H1 (cell line): Measurements from ENCODE around the gene CXCL10. TPM values are rescaled to one million over a fixed set of nuclear protein-coding genes. Genes with fewer than 3 reads are reported as not detected.

Experiments used
- CTCF ChIA-PET: fragments of 300-600 bp; sonication (Branson Sonifier 250); formaldehyde crosslinking; loops from one replicate; lab custom pipeline; 2021; ENCODE audit not compliant: partially characterized antibody; lab: Charles Lee
- POLR2A ChIA-PET: fragments of 300-600 bp; sonication (Branson Sonifier 250); formaldehyde crosslinking; loops from one replicate; lab custom pipeline; 2021; ENCODE audit warnings: inconsistent platforms; ENCODE audit not compliant: partially characterized antibody; lab: Charles Lee
- DNase-seq, 2 experiments: peaks; one replicate each; pipeline versions ENCODE4 v3.0.0 to v3.0.0-alpha.2; 2010 to 2022; ENCODE audit warnings: low spot score in 2 of 2, low read depth in 1 of 2, mixed read lengths in 1 of 2
- FAIRE-seq: peaks from 2 replicates; lab custom pipeline; 2011; peaks lifted over from hg19 to GRCh38; lab: Jason Lieb, UNC
- H2AFZ ChIP-seq: 2 replicates; pipeline ENCODE4 v1.8.1; 2012; ENCODE audit warnings: low read length, inconsistent platforms
- H2AK5ac ChIP-seq: 2 replicates; pipeline ENCODE4 v1.6.1; 2013; ENCODE audit warnings: low read depth, low read length
- H2BK120ac ChIP-seq: replicated peaks from 2 replicates; pipeline ENCODE3; 2013; ENCODE audit warnings: low read depth, low read length, inconsistent platforms
- H2BK12ac ChIP-seq: 2 replicates; pipeline ENCODE4 v1.6.1; 2013; ENCODE audit warnings: low read depth, low read length
- H2BK15ac ChIP-seq: 2 replicates; pipeline ENCODE4 v1.6.1; 2013; ENCODE audit warnings: low read length
- H2BK20ac ChIP-seq: 2 replicates; pipeline ENCODE4 v1.6.1; 2013; ENCODE audit warnings: low read length
- H2BK5ac ChIP-seq: 2 replicates; pipeline ENCODE4 v1.6.1; 2013; ENCODE audit warnings: low read depth, low read length
- H3K14ac ChIP-seq: 2 replicates; pipeline ENCODE4 v1.6.1; 2013; ENCODE audit warnings: inconsistent platforms; ENCODE audit not compliant: insufficient read length
- H3K18ac ChIP-seq: 2 replicates; pipeline ENCODE4 v1.6.1; 2013; ENCODE audit warnings: low read length; ENCODE audit errors: extremely low read depth
- H3K23ac ChIP-seq: 2 replicates; pipeline ENCODE4 v1.6.1; 2013; ENCODE audit warnings: inconsistent platforms; ENCODE audit not compliant: insufficient read length
- H3K23me2 ChIP-seq: 2 replicates; pipeline ENCODE4 v1.6.1; 2013; ENCODE audit warnings: low read depth, low read length
- H3K27ac ChIP-seq: 2 replicates; pipeline ENCODE4 v1.6.1; 2011; ENCODE audit warnings: low read depth, low read length, inconsistent platforms
- H3K27me3 ChIP-seq, 4 experiments: replicated peaks in 1 of 4; 1 replicate in 1 of 4; 2 replicates in 3 of 4; pipeline versions ENCODE4 v1.6.1 to v1.8.1; 2011 to 2013; ENCODE audit warnings: low read length in 3 of 4, mild to moderate bottlenecking in 3 of 4, inconsistent platforms in 2 of 4, mixed read lengths in 2 of 4, moderate library complexity in 1 of 4; ENCODE audit not compliant: control insufficient read depth in 3 of 4, insufficient read depth in 3 of 4; ENCODE audit errors: extremely low read depth in 1 of 4
- H3K36me3 ChIP-seq, 4 experiments: 2 replicates each; pipeline versions ENCODE4 v1.6.1 to v1.8.1; 2011 to 2013; ENCODE audit warnings: mild to moderate bottlenecking in 4 of 4, low read length in 3 of 4, moderate library complexity in 2 of 4, control low read depth in 1 of 4, inconsistent platforms in 1 of 4; ENCODE audit not compliant: insufficient read depth in 4 of 4, control insufficient read depth in 2 of 4
- H3K4ac ChIP-seq: replicated peaks from 2 replicates; pipeline ENCODE3; 2013; ENCODE audit warnings: low read length, low read depth, mixed read lengths, inconsistent platforms; ENCODE audit not compliant: insufficient read length
- H3K4me1 ChIP-seq, 4 experiments: replicated peaks in 1 of 4; 1 replicate in 1 of 4; 2 replicates in 3 of 4; pipeline versions ENCODE4 v1.6.1 to v1.8.1; 2011 to 2013; ENCODE audit warnings: low read length in 3 of 4, inconsistent platforms in 2 of 4, mixed read lengths in 1 of 4; ENCODE audit not compliant: insufficient read depth in 4 of 4, control insufficient read depth in 3 of 4
- H3K4me2 ChIP-seq, 2 experiments: 2 replicates each; pipeline versions ENCODE4 v1.6.1 to v1.8.1; 2011 to 2013; ENCODE audit warnings: low read depth in 2 of 2, low read length in 2 of 2, control low read depth in 1 of 2, inconsistent platforms in 1 of 2, mild to moderate bottlenecking in 1 of 2; ENCODE audit not compliant: insufficient read depth in 1 of 2
- H3K4me3 ChIP-seq, 4 experiments: fragments of 200-600, 300-600 bp in 1 of 4; sonication (generic), shearing (Covaris generic), sonication (Bioruptor Twin) in 1 of 4; 2 replicates each; pipeline versions ENCODE4 v1.5.1 to v1.8.1; 2011 to 2016; ENCODE audit warnings: low read length in 4 of 4, low read depth in 3 of 4, control low read depth in 2 of 4, inconsistent platforms in 2 of 4, mild to moderate bottlenecking in 2 of 4, mixed read lengths in 1 of 4, moderate library complexity in 1 of 4; ENCODE audit not compliant: insufficient read depth in 2 of 4; ENCODE audit errors: extremely low read depth in 1 of 4
- H3K56ac ChIP-seq: replicated peaks from 2 replicates; pipeline ENCODE3; 2013; ENCODE audit warnings: low read depth, mild to moderate bottlenecking, mixed read lengths, low read length, inconsistent platforms; ENCODE audit not compliant: insufficient read length
- H3K79me1 ChIP-seq: 2 replicates; pipeline ENCODE4 v1.6.1; 2013; ENCODE audit warnings: low read depth, low read length, control low read depth
- H3K79me2 ChIP-seq, 2 experiments: 2 replicates each; pipeline versions ENCODE4 v1.6.1 to v1.8.1; 2012 to 2013; ENCODE audit warnings: low read length in 2 of 2, mild to moderate bottlenecking in 2 of 2, inconsistent platforms in 1 of 2; ENCODE audit not compliant: insufficient read depth in 2 of 2, control insufficient read depth in 1 of 2
- H3K9ac ChIP-seq, 4 experiments: replicated peaks in 1 of 4; 1 replicate in 1 of 4; 2 replicates in 3 of 4; pipeline versions ENCODE4 v1.6.1 to v1.8.1; 2011 to 2013; ENCODE audit warnings: low read depth in 3 of 4, low read length in 3 of 4, control low read depth in 2 of 4, mild to moderate bottlenecking in 2 of 4, moderate library complexity in 2 of 4, inconsistent platforms in 1 of 4; ENCODE audit errors: extremely low read depth in 1 of 4
- H3K9me3 ChIP-seq, 2 experiments: 2 replicates each; pipeline versions ENCODE4 v1.6.1 to v1.8.1; 2012 to 2013; ENCODE audit warnings: mild to moderate bottlenecking in 2 of 2, moderate library complexity in 2 of 2, control low read depth in 1 of 2, inconsistent platforms in 1 of 2, low read depth in 1 of 2, low read length in 1 of 2, mixed read lengths in 1 of 2; ENCODE audit not compliant: insufficient read depth in 2 of 2
- H4K20me1 ChIP-seq, 2 experiments: replicated peaks in 1 of 2; 2 replicates each; pipeline versions ENCODE3 to v1.8.1; 2011 to 2013; ENCODE audit warnings: inconsistent platforms in 2 of 2, low read length in 2 of 2, mild to moderate bottlenecking in 1 of 2; ENCODE audit not compliant: insufficient read depth in 2 of 2, control insufficient read depth in 1 of 2
- H4K5ac ChIP-seq: 2 replicates; pipeline ENCODE4 v1.6.1; 2013; ENCODE audit warnings: low read length, low read depth, mixed read lengths, inconsistent platforms; ENCODE audit not compliant: insufficient read length
- H4K8ac ChIP-seq: 2 replicates; pipeline ENCODE4 v1.8.0; 2013; ENCODE audit warnings: mild to moderate bottlenecking, moderate library complexity, low read length, inconsistent platforms; ENCODE audit not compliant: insufficient read depth; ENCODE audit errors: extremely low read depth
- H4K91ac ChIP-seq: replicated peaks from 2 replicates; pipeline ENCODE3; 2013; ENCODE audit warnings: low read length, mixed read lengths, inconsistent platforms; ENCODE audit not compliant: insufficient read length
- CBX8 ChIP-seq: fragments of 300-800, 300-1000 bp; sonication (generic); IDR thresholded peaks from 2 replicates; pipeline ENCODE4 v1.7.1; 2016; ENCODE audit warnings: low read depth, low read length, borderline replicate concordance
- CEBPB ChIP-seq: IDR thresholded peaks from 2 replicates; pipeline ENCODE4 v1.6.1; 2012; ENCODE audit warnings: low read depth, low read length
- HDAC2 ChIP-seq, 2 experiments: fragments of 300-600 bp in 1 of 2; sonication (generic) in 1 of 2; IDR thresholded peaks; 2 replicates each; pipeline ENCODE4 v1.6.1; 2011 to 2012; ENCODE audit warnings: low read depth in 2 of 2, low read length in 2 of 2, mild to moderate bottlenecking in 2 of 2, moderate library complexity in 2 of 2, borderline replicate concordance in 1 of 2, inconsistent platforms in 1 of 2
- HDAC6 ChIP-seq: IDR thresholded peaks from one replicate; pipeline ENCODE4 v1.7.1; 2012; ENCODE audit warnings: low read depth, mild to moderate bottlenecking, inconsistent platforms, low read length, moderate library complexity
- KDM5A ChIP-seq: fragments of 200-600 bp; IDR thresholded peaks from 2 replicates; pipeline ENCODE4 v1.7.1; 2012; ENCODE audit warnings: mild to moderate bottlenecking, low read length, inconsistent platforms, mixed read lengths
- MAFK ChIP-seq: IDR thresholded peaks from 2 replicates; pipeline ENCODE4 v1.6.1; 2012; ENCODE audit warnings: low read depth, mild to moderate bottlenecking, improper control_type of control experiment, low read length
- PHF8 ChIP-seq: fragments of 200-600 bp; sonication (generic); conservative IDR thresholded peaks from 2 replicates; pipeline ENCODE4 v1.7.1; 2012; ENCODE audit warnings: low read depth, mild to moderate bottlenecking, inconsistent platforms, low read length, moderate library complexity
- RBBP5 ChIP-seq: IDR thresholded peaks from 2 replicates; pipeline ENCODE4 v1.7.1; 2012; ENCODE audit warnings: low read depth, mild to moderate bottlenecking, inconsistent platforms, low read length, moderate library complexity, borderline replicate concordance
- RFX5 ChIP-seq: IDR thresholded peaks from 2 replicates; pipeline ENCODE4 v1.6.1; 2011; ENCODE audit warnings: low read depth, low read length, improper control_type of control experiment, borderline replicate concordance
- SP2 ChIP-seq: IDR thresholded peaks from 2 replicates; pipeline ENCODE4 v1.6.1; 2012; ENCODE audit warnings: mild to moderate bottlenecking, low read length, inconsistent platforms
- YY1 ChIP-seq: IDR thresholded peaks from 2 replicates; pipeline ENCODE4 v1.6.1; 2011; ENCODE audit warnings: low read depth, mild to moderate bottlenecking, low read length
- WGBS, 2 experiments: shearing (Covaris generic) in 1 of 2; methylation state at CpG; one replicate each; pipeline versions ENCODE4 v1.1.6 to v1.1.7; 2013 to 2015; ENCODE audit warnings: low lambda C conversion rate in 2 of 2, mixed read lengths in 2 of 2, inconsistent platforms in 1 of 2, low coverage in 1 of 2, missing lambda C conversion rate in 1 of 2; ENCODE audit not compliant: insufficient replicate concordance in 2 of 2, insufficient coverage in 1 of 2, insufficient read length in 1 of 2; ENCODE audit errors: extremely low coverage in 1 of 2, missing lambda C conversion rate in 1 of 2; 5-methylcytosine and 5-hydroxymethylcytosine counted together
- polyA plus RNA-seq, 7 experiments: library from polyadenylated mRNA; depleted of rRNA in 3 of 7; stranded (reverse) in 5 of 7; unstranded in 2 of 7; fragments of >200 nt in 5 of 7; fragments of 200-250 nt in 2 of 7; gene quantifications; 1 replicate in 5 of 7; 2 replicates in 1 of 7; 4 replicates in 1 of 7; pipeline versions ENCODE4 v1.2.1 to v1.2.3, GENCODE V29; 2011 to 2013; ENCODE audit warnings: missing spikeins in 2 of 7, mixed read lengths in 2 of 7
- total RNA-seq: library from RNA; stranded (reverse); fragmentation: NEBNext Ultra II Directional; extraction: Animal tissue kit (Norgen Biotek cat#: 25700); gene quantifications from 2 replicates; pipeline ENCODE4 v1.2.1, GENCODE V29; 2021
- TF ChIP-seq, protein P1 (sequence below), 3 experiments: IDR thresholded peaks; 1 replicate in 2 of 3; 2 replicates in 1 of 3; pipeline versions ENCODE4 v1.5.1 to v1.6.1; 2011; ENCODE audit warnings: low read length in 3 of 3, mild to moderate bottlenecking in 3 of 3, inconsistent platforms in 2 of 3, low read depth in 1 of 3, moderate library complexity in 1 of 3; ENCODE audit not compliant: insufficient read depth in 1 of 3; ENCODE audit errors: control extremely low read depth in 1 of 3

The CXCL10 gene
- total and polyA plus RNA-seq, 2 of the 8 experiments (the other 6 are each of a cell fraction or from before 2014, with no cell fraction given) = not detected

DNA sequence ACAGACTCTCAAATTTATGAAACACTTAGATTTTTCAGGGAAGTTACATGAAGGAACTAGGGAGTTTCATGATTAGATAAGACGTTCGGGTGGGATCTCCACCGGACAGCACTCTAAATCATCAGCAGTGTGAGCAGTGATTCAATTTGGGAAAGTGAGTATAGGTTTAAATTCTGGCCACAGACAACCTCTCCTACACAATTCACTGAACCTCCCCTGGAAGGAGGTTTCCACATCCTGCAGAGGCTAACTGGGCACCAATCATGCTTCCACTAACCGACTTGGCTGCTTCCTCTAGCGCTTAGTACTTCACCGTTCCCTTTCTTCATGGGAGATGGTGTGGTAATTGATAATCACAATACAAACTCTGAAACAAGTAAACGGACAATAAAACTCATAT is 21.6 kb downstream of the CXCL10 start:
- no peaks in the 10 kb centered on the region for H3K79me1 ChIP-seq
- no peaks in the 10 kb centered on the region for H4K20me1 ChIP-seq
- H3K9ac ChIP-seq = no peak overlapping the region
- H3K9me3 ChIP-seq = no peaks in the 10 kb centered on the region
- H4K5ac ChIP-seq = no peak overlapping the region
- H3K4ac ChIP-seq = no peak overlapping the region
- H2BK5ac ChIP-seq = no peak overlapping the region
- no peak for DNase-seq
- ChIA-PET CTCF (interaction anchor here (2.8 kb wide), 1 partner anchor 65 kb away, joined by 13 read pairs; no protein-coding TSS in a partner anchor), POLR2A (no interaction called here)
- H2BK120ac ChIP-seq = no peak overlapping the region
- H3K14ac ChIP-seq = no peak overlapping the region
- H4K91ac ChIP-seq = no peak overlapping the region
- H3K27me3 ChIP-seq = no peaks in the 10 kb centered on the region
- no peak overlapping the region for H3K4me3 ChIP-seq
- H2AK5ac ChIP-seq = no peak overlapping the region
- no peak overlapping the region for H3K23ac ChIP-seq
- H3K56ac ChIP-seq = no peak overlapping the region
- no peak overlapping the region for H2BK20ac ChIP-seq
- no peaks in the 10 kb centered on the region for H3K36me3 ChIP-seq
- H2AFZ ChIP-seq = no peak overlapping the region
- H4K8ac ChIP-seq = no peak overlapping the region
- H3K4me2 ChIP-seq = no peak overlapping the region
- FAIRE-seq = no peak
- TF ChIP-seq HDAC2 (IDR thresholded peaks at IDR 0.05; ENCODE audit: borderline replicate concordance in 1 of 2, low read depth in 2 of 2, low read length in 2 of 2) (no peak), HDAC6 (no peak), YY1 (no peak), CEBPB (no peak), PHF8 (no peak), MAFK (no peak), CBX8 (no peak), SP2 (no peak), RFX5 (no peak), KDM5A (no peak), RBBP5 (no peak)
- TF ChIP-seq, protein P1, sequence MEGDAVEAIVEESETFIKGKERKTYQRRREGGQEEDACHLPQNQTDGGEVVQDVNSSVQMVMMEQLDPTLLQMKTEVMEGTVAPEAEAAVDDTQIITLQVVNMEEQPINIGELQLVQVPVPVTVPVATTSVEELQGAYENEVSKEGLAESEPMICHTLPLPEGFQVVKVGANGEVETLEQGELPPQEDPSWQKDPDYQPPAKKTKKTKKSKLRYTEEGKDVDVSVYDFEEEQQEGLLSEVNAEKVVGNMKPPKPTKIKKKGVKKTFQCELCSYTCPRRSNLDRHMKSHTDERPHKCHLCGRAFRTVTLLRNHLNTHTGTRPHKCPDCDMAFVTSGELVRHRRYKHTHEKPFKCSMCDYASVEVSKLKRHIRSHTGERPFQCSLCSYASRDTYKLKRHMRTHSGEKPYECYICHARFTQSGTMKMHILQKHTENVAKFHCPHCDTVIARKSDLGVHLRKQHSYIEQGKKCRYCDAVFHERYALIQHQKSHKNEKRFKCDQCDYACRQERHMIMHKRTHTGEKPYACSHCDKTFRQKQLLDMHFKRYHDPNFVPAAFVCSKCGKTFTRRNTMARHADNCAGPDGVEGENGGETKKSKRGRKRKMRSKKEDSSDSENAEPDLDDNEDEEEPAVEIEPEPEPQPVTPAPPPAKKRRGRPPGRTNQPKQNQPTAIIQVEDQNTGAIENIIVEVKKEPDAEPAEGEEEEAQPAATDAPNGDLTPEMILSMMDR (IDR thresholded peaks at IDR 0.05; ENCODE audit: control extremely low read depth in 1 of 3, insufficient read depth in 1 of 3, low read depth in 1 of 3, low read length in 3 of 3) = no peak
- H3K27ac ChIP-seq = no peak overlapping the region
- H2BK15ac ChIP-seq = no peak overlapping the region
- WGBS, 2 experiments = 92% methylated on average over 7 of the region's 7 CpGs; no CpG with 5 or more reads in 1 of the 2 experiments
- H2BK12ac ChIP-seq = no peak overlapping the region
- no peaks in the 10 kb centered on the region for H3K23me2 ChIP-seq
- no peak overlapping the region for H3K18ac ChIP-seq
- H3K4me1 ChIP-seq = no peaks in the 10 kb centered on the region
- no peaks in the 10 kb centered on the region for H3K79me2 ChIP-seq
